GM10248 (cell line): Measurements from ENCODE around the gene CLN3.
"Not testable (repeated sequence)": the region's sequence is repeated elsewhere in the genome, so short reads cannot be mapped to it uniquely, and the experiment has no call there.

ENCODE experiments used
- CTCF ChIA-PET: fragments of 300-600 bp; sonication (Branson Sonifier 250); formaldehyde crosslinking; extraction: SDS; loops from one replicate; lab custom pipeline; 2021; ENCODE audit warnings: antibody characterized with exemption; lab: Yijun Ruan, JAX
- POLR2A ChIA-PET: fragments of 350-650 bp; sonication (Branson Sonifier 250); formaldehyde crosslinking; extraction: SDS; loops from one replicate; lab custom pipeline; 2020; ENCODE audit warnings: antibody characterized with exemption; lab: Yijun Ruan, JAX
- DNase-seq: peaks from one replicate; pipeline ENCODE4 v3.0.0; 2012; ENCODE audit errors: extremely low spot score
- TF ChIP-seq, protein P1 (sequence below): IDR thresholded peaks from 2 replicates; pipeline ENCODE4 v1.5.1; 2012; ENCODE audit warnings: mild to moderate bottlenecking, low read depth; ENCODE audit errors: extremely low read depth, missing control alignments, control extremely low read depth

Gene CLN3

GRCh38 chr16:28494121-28494851 lies 2.4 kb upstream of the CLN3 start, which contains the start of gene APOBR:
Gene APOBR (plus strand): TSS chr16:28494643. CDS start chr16:28494682, 39 bp downstream.
- ChIA-PET CTCF (no interaction called here), POLR2A (interaction anchor here (0.8 kb wide), 1 partner anchor 9 kb away, joined by 3 read pairs; no protein-coding TSS in a partner anchor)
- DNase-seq: peak; percentile 87
- TF ChIP-seq, protein P1, sequence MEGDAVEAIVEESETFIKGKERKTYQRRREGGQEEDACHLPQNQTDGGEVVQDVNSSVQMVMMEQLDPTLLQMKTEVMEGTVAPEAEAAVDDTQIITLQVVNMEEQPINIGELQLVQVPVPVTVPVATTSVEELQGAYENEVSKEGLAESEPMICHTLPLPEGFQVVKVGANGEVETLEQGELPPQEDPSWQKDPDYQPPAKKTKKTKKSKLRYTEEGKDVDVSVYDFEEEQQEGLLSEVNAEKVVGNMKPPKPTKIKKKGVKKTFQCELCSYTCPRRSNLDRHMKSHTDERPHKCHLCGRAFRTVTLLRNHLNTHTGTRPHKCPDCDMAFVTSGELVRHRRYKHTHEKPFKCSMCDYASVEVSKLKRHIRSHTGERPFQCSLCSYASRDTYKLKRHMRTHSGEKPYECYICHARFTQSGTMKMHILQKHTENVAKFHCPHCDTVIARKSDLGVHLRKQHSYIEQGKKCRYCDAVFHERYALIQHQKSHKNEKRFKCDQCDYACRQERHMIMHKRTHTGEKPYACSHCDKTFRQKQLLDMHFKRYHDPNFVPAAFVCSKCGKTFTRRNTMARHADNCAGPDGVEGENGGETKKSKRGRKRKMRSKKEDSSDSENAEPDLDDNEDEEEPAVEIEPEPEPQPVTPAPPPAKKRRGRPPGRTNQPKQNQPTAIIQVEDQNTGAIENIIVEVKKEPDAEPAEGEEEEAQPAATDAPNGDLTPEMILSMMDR: no peak

DNA sequence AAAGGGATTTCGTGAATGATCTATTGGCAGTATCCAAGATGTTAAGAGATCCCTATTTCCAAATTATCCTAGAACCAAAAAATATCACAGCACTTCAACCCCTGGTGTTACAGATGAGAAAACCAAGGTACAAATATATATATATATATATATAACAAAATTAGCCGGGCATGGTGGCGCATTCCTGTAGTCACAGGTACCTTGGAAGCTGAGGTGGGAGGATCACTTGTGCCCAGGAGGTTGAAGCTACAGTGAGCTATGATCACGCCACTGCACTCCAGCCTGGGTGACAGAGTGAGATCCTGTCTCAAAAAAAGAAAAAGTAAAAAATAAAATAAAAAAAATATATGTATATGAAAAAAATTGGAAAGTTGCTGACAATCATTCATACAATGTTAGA lies 637 bp upstream of the CLN3 start:
- CTCF ChIA-PET: no interaction called here

GRCh38 chr16:28491230-28491969 lies 474 bp downstream of the CLN3 start:
- peak; percentile 40 for DNase-seq
- ChIA-PET CTCF (interaction anchor here (1.4 to 2.0 kb wide), 2 partner anchors 10 to 63 kb away, joined by 3 to 4 read pairs; no protein-coding TSS in a partner anchor), POLR2A (interaction anchor here (0.6 kb wide), 1 partner anchor 12 kb away, joined by 8 read pairs; no protein-coding TSS in a partner anchor)
- TF ChIP-seq, protein P1: peak; percentile 24

More for the DNA sequence above, 637 bp upstream of the CLN3 start:
- TF ChIP-seq, protein P1: no peak
- POLR2A ChIA-PET: no interaction called here
- DNase-seq: no peak

GRCh38 chr16:28486266-28486665 lies 5.6 kb downstream of the CLN3 start:
- DNase-seq: no peak
- ChIA-PET CTCF (no interaction called here), POLR2A (no interaction called here)
- TF ChIP-seq, protein P1: no peak

GRCh38 chr16:28483361-28483760 lies 8.5 kb downstream of the CLN3 start:
- CTCF ChIA-PET, DNase-seq, POLR2A ChIA-PET: not testable (repeated sequence)

DNA sequence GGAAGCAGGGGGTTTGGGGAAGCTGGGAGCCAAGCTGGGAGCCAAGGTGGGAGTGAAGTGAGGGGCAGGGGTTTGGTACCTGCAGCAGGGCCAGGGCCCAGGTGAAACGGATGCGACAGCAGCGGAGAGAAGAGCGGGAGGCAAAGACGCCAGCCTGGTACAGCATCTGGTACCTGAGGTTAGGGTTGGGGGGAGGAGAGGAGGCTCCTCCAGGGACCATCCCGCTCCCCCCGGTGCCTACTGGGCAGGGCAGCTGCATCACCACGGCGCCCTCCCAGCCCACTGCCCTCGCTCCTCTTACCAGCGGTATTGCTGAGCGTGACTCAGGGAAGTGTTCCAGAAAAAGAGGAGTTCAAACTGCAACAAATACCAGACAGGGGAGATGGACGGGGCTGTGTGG lies 9.8 kb downstream of the CLN3 start:
- ChIA-PET POLR2A (no interaction called here), CTCF (interaction anchor here (1.0 kb wide), 1 partner anchor 9 kb away, joined by 3 read pairs; the partner anchor contains the start of gene CLN3)
- TF ChIP-seq, protein P1: no peak
- no peak for DNase-seq

DNA sequence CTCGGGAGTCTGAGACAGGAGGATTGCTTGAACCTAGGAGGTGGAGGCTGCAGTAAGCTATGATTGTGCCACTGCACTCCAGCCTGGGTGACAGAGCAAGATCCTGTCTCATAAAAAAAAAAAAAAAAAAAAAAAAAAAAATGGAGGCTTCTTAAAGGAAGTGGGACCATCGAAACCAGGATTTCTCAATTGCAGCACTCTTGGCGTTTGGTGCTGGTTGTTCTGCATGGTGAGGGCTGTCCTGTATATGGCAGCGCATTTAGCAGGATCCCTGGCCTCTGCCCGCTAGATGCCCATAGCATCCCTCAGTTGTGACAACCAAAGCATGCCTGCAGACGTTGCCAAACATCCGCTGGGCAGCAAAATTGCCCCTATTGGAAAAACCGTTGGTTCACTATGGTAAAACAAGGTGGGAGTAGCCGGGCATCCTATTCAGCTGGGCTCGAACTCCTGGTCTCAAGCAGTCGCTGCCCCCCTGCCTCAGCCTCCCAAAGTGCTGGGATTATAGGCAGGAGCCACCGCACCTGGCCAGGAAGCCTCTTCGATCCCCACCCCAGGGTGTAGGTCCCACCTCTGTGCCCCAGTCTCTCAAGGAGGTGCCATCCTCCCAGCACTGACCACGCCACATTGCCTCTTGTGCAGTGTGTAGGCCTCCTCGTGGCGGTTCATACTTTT lies 13.2 kb downstream of the CLN3 start:
- ChIA-PET POLR2A (no interaction called here), CTCF (no interaction called here)
- DNase-seq: no peak
- TF ChIP-seq, protein P1: no peak
